NCI-H2227 (cell line): Measurements from ENCODE around the gene ASTN2.
"Not testable (repeated sequence)": the region's sequence is repeated elsewhere in the genome, so short reads cannot be mapped to it uniquely, and the experiment has no call there.

ENCODE experiments used
- DNase-seq: peaks from one replicate; lab custom pipeline; 2025; ENCODE audit not compliant: unreplicated experiment; lab: John Stamatoyannopoulos, UW

The ASTN2 gene

DNA sequence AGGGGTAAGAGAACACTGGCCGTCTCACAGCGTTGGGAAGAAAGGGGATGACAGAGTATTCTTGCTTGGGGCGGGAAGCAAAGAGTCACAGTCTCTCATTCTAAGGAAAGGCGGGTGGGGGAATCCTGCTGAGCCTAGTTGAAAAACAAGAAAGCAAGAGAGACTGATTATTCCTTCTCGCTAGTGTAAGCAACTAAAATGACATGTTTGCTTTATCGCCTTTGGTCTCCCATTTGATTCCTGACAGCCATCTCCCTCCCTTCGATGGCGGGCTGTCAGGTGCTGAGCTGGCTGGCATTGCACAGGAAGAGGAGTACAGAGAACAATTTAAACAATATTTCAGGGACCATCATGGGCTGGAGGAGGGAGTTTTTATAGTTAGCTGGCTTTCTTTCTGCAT is 331.3 kb downstream of the ASTN2 start:
- DNase-seq, result peak; percentile 29

DNA sequence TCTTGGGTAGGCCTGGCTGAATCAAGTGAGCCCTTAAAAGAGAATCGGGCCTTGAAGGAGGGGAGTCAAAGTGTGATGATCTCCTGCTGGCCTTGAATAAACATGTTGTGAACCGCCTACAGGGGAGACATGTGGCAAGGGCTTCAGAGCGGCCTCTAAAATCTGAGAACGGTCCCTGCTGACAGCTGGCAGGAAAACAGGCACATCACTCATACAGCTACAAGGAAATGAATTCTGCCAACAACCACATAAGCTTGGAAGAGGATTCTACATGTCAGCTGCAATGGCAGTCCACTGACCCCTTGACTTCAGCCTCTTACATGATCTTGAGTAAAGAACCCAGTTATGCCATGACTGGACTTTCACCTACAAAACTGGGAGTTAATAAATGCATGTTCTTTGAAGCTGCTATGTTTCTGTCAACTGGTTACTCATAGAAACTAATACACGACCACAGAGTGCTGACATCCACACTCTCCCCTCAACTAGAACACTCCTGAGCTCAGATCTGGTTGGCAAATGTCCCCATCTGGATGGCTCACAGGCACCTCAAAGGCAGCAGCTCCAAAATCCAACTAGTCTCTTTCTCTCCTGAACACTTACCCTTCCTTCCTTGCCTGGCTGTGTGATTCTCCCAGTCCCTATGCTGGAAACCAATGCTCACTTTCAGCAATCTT is 333.1 kb downstream of the ASTN2 start:
- DNase-seq, result no peak

DNA sequence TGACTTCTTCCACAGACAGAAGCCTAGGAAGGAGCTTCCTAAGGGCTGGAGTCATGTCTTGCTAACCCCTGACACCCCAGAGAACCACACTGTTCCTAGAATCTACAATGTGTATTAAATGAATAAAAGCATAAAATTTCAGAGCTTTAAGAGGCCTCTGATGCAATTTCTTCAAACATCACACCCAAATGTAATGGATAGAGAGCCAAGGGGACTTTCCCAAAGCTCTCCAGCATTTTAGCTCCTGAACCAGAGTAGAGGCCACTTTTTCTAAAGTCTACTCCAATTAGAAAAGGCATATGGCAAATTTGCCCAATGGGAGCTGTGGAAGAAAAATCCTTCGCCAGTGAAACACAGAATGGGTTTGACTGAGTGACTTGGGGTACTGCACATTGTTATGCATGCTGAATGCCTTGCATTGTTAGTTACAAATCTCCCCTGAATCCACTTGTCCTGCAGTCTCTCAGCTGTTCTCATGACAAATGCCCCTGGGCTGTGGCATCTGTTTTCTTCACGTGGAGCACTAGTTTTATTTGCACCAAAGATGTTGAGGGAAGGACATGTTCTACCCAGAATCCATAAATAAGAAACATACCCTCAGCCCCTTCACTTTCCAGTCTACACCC is 334.0 kb downstream of the ASTN2 start:
- DNase-seq, result no peak

DNA sequence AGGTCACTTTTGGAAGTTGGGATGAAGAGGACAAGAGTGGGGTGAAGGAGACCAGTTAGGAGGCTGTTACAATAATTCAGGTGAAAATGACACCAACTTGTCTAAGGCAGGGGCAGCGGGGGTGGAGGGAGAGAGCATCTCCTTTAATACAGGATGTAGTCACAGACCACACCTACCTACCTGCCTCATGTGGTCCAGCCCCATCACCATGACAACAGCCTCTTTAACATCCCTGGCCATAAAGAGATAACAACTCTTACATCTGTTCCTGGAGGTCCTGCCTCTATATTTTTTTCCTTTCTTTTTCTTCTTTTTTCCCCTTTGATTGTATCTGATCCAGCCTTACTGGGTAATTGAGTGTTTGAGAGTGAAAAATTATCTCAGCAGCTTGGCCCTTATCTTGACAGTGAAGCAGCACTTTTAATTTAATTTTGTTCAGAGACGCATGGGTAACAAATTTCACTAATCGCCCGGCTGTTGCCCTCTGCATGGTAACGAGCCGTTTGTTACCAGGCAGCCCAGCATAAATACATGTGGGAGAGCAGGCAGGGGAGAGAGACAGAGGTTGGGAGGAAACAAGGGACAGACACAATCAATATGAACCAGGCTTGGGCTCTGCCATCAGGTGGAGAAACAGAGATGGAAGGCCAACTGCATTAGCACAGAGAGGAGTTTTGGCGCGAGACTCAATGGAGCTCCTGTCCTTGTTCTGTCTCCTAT is 338.1 kb downstream of the ASTN2 start:
- DNase-seq, result peak; percentile 30

DNA sequence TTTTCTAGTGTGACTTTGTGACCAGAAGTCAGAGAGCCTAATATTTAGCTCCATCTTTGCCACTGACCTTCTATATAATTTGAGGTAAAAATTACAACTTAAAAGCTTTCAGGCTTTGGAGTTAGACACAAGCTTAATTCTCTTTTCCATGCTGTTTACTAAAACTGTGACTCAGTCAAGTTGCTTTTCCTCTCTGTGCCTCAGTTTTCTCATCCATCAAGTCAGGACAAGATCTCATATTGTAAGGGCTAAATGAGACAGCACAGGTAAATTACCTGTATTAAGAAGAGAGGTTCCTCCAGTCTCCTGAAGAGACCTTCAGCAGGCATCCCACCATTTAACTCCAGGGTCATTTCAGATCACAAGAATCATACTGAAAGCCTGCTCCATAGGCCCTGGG is 339.2 kb downstream of the ASTN2 start:
- DNase-seq, result no peak

DNA sequence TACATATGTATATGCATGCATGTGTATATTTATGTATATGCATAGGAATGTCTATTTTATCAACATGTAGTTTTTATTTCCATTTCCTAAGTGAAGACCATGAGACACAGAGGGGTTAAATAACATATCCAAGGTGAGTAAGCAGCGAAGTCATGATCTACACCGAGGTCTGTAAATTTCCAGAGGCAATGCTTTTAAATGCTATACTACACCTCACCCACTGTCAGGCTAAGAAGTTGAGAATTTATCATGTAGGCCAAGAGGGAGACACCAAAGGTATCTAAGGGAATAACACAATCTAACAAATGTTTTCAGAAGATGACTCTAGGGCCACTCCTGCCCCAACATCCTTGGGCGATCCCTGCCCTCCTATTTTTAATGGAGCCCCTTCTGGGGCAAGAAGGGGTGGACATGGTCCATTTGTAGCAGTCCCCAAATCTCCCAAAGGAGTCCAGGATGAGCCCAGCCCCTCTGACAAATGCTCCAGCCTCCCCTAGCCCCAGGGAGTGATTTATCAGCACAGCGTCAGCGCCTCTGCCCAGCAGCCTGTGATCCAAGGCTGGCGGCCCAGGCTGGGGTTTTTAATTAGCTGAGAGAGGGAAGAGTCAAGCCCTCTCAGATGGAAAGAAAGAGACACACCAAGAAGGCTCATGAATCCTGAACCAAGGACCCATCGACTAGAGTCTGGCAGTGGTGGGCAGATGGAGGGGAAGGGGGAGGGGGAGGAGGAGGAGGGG is 339.9 kb downstream of the ASTN2 start:
- DNase-seq, result peak; percentile 18

DNA sequence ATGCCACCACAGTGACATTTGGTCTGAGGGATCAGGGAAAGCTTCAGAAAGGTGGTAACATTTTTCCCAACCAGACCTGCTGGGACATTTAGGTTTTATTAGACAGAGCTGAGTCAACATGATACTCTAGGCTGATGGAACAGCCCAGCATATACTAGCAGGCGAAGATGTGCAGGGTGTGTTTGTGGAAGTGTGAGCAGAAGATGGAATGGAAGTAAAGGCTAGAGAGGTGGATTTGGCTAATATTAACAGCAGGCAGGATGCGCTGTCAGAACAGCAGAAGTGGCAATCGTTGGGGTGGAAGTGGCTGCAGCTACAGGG is 340.6 kb downstream of the ASTN2 start:
- no peak for DNase-seq

DNA sequence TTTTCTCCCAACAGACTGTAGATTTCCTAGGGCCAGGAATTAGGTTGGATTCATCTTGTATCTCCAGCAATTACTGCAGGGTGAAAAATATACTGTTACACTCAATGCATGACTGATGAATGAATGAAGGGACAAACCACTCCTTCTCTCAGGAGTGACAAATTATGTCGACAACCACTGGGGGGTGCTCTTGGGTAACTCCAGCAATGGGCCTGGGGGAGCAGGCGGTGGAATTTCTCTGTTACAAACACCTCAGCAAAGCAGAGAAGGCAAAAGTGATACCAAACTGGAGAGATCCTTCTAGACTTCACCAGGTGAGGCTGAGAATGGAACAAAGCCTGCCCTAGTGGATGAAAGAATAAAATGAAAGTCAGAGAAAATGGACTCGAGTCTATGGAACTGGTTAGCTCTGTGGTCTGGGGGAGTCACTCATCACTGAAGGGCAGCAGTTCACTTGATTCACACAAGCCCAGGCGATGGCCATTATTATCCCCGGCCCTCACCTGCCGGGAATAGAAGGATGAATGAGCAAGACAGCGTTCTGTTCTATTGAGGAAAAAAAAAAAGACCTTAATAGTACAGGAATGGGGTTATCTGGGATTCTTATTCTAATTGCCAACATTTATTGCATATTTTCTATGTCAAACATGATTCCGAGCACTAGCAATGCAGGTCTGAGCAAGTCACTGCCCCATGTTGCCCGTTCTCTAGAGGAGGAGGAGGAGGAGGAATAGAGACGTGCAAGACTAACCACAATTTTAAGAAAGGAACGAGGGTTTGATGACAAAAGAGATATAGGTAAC is 341.1 kb downstream of the ASTN2 start:
- DNase-seq, result peak; percentile 39

DNA sequence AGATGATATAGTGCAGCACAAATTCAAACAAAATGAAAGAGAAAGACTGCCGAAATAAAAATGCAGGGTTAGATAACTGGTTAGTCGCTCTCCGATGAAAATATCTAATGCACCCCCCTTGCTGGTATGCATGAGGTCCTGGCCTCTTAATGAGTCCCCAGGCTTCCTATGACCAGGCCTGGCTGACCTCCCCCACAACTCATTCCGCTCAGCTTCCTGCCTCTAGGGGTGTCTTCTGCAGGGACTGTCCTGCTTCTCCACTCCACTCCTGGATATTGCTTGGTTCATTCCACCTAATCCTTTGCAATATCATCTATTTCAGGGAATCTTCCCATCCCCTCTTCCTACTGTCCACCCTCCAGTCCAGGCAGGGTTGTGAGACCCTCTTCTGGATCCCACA is 341.8 kb downstream of the ASTN2 start:
- no peak for DNase-seq

DNA sequence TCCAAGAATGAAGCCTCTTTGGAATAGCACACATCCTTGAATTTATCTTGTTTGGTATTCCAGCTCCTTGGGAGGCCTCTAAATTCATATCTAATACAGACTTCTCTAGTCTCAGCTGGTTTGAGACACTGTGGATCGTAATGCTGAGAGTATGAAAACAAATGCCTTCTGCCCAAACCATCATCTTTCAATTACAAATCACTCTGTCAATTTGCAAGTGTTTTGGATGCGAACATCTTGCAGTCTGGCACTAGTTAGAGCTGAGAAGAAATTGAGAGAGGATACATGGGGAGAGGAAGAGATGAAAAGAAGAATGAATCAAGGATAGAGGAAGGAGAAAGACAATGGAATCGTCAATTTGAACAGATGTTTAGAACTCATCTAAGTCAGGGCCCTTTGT is 342.6 kb downstream of the ASTN2 start:
- DNase-seq, result no peak

DNA sequence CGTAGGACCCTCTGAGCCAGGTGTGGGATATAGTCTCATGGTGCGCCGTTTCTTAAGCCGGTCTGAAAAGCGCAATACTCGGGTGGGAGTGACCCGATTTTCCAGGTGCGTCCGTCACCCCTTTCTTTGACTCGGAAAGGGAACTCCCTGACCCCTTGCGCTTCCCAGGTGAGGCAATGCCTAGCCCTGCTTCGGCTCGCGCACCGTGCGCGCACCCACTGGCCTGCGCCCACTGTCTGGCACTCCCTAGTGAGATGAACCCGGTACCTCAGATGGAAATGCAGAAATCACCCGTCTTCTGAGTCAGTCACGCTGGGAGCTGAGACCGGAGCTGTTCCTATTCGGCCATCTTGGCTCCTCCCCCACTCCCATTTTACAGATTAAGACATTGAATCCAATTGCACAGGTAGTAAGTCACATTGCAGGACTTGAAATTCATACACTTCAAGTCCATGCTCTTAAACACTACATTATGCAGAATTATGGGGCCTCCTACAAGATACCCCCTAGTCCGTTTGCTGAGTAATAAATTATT is 343.1 kb downstream of the ASTN2 start:
- DNase-seq, result not testable (repeated sequence)

DNA sequence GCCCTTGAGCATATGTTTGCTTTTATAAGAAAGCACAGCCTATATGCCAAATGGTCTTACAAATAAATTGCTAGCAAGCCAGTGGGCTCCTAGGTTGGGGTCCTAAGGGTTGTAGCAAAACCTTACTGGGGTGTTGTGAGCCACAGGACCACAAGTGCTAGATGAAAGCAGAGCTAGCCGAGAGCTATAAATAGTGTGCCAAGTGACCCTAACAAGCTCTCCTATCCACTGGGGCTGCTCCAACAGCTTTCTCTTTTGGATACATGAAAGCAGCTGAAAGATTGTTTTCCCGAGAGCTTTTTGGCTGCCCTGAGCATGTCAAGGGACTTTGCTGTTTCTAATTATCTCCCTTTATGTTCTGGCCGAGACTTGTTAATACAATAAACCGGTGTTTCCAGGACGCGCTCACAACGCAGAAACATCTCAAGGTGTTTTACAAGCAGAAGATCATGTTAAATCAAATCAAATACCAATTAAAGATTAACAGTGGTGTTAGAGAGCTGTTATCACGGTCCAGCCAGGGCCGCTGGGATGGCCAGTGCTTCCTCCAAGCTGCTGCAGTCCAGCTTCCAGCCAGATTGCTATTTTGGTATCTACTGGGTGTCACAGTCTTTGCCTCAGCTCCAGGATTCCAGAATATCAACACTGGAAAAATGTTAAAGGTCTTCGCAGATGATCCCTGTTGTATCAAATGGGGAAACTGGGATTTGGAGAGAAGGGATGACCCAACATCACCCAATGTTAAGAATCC is 351.0 kb downstream of the ASTN2 start:
- no peak for DNase-seq

DNA sequence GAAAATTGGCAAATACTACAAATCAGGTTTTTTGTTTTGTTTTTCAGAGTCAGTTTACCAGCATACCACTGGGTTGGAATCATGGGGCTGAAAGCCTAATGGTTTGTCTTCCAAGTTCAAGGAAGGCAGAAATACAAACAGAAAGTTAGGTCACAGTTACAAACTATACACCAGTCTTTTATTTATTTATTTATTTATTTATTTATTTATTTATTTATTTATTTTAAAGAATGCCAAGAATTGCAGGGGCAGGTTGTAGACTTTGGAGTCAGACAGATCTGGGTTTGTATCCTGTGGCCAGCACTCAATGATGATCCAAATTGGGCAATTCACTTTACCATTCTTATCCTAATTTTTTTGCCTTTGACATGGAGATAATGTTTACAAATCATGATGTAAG is 353.9 kb downstream of the ASTN2 start:
- no peak for DNase-seq

DNA sequence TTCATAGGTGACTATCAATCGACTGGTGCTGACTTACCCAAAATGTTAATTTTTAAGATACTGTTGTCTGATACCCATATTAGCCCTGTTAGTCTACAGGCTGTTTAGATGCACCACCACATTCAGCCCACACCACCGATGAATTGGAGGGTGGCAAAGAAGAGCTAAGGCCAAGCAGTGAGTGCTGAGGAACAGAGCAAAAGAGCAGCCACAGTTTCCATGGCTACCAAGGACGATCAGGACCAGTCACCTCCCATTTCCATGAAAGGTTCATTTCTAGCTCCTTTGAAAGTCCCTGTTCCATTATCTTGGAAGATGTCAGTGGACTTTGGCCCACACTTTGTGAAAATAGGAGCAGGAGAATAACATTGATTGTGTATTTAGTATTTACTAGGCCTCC is 364.9 kb downstream of the ASTN2 start:
- peak; percentile 8 for DNase-seq

DNA sequence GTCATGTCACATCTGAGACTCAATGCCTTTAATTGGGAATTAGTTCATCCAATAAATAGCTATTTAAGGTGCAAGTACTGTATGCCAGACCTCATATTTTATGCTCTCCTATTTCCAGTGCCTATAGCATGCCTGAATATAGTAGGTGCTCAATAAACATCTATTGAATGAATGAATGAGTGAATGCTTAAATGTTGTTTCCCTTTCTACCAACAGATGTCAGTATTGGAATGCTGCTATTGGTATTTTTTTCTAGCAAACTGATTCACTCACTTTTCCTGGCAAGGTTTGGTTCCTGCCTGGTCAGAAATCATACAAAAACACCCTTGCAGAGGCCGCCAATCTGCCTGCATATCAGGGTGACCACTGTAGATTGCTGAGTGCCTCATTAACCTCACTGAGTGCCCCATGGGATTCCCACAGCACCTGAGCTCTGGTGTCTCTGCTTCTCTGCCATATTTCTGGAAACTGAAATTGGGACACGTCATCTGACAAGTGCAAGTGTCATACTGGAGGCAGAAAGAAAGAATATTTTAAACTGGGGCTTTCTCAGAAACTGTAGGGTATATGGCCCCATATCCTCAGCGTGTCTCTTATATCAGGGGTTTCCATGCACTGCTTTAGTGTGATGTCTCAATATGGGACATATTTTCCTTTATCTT is 368.1 kb downstream of the ASTN2 start:
- DNase-seq, result no peak

DNA sequence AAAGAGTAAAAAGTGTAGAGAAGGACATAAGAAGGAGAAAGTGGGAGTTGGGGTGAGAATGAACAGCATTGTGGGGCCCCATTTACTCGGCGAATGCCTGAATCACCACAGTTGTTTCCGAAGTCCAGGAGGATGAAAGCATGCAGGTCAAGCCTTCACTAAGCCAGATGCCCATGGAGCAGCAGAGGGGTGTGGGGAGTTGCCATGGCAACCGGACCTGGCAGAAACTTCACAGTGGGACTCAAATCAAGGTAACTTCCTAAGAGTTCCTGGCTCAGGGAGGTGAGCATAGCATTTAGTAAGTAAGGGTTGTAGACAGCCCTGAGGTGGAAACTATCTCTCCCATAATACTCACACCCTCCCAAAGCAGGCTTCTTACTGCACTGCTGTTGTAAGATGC is 370.6 kb downstream of the ASTN2 start:
- peak; percentile 28 for DNase-seq

DNA sequence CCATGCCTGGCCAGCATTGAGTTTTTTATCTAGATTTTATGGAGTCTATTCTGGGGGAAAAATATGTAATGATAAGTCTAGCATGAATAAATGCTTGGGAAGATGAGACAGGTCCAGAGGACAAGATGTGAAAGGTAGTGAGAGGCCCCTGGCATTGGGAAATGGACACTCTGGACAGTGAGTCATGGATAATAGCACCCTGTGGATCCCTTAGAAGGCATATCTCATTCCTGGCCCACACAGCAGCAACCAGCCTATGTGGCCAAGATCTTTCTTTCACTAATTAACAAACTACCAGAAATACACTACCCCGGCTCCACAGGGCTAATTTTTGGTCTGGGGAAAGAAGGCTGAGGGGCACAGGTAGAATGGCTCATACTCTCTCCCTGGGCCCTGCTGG is 371.7 kb downstream of the ASTN2 start:
- no peak for DNase-seq

DNA sequence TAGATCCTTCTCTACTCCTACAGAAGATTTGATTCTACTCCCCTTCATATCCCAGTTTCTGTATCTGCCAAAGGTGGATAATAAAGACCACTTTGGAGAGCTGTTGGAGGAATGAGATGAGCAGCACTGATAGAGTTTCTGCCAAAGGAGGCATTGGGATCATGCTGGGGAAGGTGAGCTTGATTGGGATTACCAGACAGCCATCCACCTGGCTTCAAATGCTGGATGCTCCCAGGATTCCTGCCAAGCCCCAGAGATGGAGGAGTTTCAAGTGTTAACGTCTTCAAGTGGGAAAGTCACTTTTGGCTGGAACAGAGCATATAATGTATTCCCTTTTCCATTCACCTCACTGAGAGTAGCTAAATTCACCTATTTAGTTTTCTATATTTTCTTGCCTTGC is 379.3 kb downstream of the ASTN2 start:
- no peak for DNase-seq

DNA sequence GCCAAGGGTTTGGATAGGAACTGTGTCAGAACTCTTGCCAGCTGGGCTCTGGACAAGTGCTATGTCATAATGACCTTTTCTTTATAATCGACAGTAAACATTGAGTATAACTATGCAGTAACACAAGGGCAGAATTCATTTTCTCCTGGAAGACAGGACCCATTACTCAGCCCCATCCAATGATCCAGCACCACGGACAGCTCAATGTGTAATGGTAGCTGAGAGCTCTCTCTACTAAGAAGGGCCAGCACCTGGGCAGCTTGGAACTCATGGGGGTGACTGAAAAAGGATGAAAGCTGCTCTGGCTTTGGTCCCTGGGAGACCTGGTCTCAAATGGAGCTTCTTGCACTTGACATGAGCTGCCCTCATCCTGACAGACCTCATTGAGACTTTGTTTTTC is 380.0 kb downstream of the ASTN2 start:
- DNase-seq, result no peak
